GM19351 (cell line): ENCODE data around the gene MYBPC1.
A peak's percentile ranks its signal among the peaks of the same experiment; 100 is the strongest.
"Not testable (repeated sequence)": the region's sequence is repeated elsewhere in the genome, so short reads cannot be mapped to it uniquely, and the experiment has no call there.

Source experiments
- ATAC-seq: cut with Tn5 transposase; IDR thresholded peaks from one replicate; pipeline ENCODE4 v1.9.1; 2021; ENCODE audit warnings: mild to moderate bottlenecking, moderate library complexity; ENCODE audit not compliant: unreplicated experiment

MYBPC1 gene

DNA sequence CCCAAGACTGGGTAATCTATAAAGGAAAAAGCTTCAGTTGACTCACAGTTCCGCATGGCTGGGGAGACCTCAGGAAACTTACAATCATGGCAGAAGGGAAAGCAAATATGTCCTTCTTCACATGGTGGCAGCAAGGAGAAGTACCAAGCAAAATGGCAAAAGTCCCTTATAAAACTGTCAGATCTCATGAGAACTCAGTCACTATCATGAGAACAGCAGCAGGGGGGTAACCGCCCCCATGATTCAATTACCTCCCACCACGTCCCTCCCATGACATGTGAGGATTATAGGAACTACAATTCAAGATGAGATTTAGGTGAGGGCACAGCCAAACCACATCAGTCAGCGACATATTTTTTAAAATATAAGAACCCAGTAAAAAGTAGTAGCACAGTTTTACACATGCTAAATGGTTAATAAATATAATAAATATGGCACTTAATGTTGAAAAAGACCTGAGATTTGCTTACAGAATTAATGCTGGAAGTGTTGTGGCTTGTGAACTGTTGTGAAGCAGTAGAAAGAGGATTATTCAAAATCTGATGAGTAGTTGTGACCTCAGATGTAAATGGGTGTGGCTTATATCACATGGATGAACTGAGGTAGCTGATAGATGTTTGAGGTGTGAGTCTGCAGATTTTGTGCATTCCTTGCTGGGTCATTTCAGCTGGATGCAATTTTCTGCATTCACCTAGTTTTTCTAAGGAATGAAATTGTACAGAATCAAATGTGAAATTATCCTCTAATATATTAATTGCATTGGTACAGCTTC lies 55.8 kb downstream of the MYBPC1 start:
- no peak for ATAC-seq

GRCh38 chr12:101653030-101653429 lies 58.3 kb downstream of the MYBPC1 start:
- ATAC-seq = no peak

DNA sequence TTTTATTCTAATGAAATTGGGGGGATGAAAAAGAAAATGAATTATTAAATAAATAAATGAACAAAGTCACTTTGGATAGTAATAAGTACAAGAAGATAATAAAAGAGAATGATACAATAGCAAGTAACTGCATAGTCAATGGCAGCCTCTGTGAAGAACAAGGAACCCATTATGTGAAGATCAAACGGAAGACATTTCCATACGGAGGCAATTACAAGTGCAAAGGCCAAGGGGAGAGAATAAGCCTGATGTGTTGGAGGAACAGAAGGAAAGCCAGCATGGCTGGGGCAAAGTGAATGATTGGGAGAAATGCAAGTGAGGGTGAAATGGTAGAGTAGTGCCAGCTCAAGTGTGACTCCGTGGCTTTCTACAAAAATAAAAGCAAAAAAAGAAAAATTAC lies 58.7 kb downstream of the MYBPC1 start:
- no peak for ATAC-seq

- no peak for ATAC-seq
These were observed 59.7 kb downstream of the MYBPC1 start for GRCh38 chr12:101654442-101654841.

DNA sequence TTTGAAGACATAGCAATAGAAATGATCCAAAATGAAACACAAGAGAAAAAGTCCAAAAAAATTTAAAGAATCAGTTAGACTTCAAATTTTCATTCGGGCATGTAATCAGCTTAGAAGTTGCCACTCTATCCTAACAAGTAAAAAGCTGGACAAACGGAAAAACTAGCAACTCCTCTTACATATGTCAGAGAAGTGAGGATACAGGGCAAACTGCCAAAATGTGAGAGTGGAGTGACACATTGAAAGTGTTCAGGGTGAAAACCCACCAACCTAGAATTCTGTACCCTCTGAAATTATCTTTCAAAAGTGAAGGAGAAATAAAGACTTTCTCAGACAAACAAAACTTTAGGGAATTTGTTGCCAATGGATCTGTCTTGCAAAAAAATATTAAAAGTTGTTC lies 60.6 kb downstream of the MYBPC1 start:
- no peak for ATAC-seq

GRCh38 chr12:101660662-101661061 lies 65.9 kb downstream of the MYBPC1 start:
- not testable (repeated sequence) for ATAC-seq

DNA sequence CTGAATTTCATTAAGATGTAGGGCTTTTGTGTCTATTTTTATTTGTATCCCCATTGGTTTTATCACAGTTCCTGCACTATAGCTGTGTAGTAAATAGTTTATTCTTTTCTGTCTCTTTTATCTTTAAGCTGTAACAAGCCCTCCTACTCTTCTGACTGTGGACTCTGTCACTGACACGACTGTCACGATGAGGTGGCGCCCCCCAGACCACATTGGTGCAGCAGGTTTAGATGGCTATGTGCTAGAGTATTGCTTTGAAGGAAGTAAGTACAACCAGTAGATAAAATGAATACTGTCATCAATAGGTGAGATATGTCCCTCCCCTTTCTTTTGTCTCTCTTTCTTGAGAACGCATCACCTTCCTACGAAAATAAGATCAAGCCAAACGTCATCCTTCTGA lies 68.5 kb downstream of the MYBPC1 start:
- ATAC-seq = no peak

DNA sequence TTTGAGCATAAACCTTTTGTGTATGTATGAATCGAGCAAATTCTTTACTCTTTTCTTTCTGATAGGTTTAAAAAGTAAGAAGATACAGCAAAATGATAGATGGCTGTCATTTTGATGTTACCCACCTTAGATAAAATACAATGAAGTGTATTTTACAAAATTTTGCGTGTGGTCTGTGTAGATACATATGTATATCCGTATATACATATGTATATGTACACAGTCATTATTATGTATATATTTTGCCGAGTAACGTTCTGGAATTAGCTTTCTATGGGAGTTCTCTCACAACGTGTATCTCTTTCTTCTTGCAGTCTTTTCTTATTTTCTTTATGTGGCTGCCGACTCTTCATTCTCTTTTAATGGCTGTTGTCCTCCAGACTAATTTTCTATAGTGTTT lies 70.2 kb downstream of the MYBPC1 start:
- ATAC-seq = no peak

DNA sequence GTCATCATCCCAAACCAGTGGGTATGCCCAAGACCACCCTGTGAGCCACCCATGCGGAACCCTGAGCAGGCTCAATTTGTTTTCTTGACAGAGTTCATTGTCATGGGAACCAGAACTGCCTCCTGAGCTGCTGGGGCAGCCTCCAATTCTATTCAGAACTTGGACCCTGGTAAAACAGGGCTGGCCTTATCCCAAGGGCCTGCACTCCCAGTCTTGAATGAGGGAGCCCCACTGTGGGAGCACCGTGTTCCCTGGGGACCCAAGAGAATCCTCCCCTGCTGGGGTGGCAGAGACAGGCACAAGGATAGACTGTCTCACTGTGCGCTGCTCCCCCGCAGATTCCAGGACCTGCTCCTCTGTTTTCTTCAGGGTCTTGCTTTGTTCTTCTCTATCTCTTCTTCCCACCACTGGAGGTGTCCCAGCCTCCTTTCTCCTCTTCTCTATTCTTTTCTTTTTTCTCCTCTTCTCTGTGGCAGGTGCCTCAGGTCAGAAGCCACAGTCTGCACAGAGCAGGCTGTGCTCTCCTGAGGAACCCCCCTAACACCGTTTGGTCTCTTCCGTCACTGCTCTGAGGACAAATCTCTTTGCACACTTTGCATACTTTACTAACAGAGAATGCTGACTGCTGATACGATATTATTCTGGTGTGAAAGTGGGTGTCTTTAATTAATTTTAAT lies 71.4 kb downstream of the MYBPC1 start:
- no peak for ATAC-seq

GRCh38 chr12:101667591-101667990 lies 72.8 kb downstream of the MYBPC1 start:
- no peak for ATAC-seq

GRCh38 chr12:101670007-101670671 lies 75.4 kb downstream of the MYBPC1 start:
- peak; percentile 53 for ATAC-seq

DNA sequence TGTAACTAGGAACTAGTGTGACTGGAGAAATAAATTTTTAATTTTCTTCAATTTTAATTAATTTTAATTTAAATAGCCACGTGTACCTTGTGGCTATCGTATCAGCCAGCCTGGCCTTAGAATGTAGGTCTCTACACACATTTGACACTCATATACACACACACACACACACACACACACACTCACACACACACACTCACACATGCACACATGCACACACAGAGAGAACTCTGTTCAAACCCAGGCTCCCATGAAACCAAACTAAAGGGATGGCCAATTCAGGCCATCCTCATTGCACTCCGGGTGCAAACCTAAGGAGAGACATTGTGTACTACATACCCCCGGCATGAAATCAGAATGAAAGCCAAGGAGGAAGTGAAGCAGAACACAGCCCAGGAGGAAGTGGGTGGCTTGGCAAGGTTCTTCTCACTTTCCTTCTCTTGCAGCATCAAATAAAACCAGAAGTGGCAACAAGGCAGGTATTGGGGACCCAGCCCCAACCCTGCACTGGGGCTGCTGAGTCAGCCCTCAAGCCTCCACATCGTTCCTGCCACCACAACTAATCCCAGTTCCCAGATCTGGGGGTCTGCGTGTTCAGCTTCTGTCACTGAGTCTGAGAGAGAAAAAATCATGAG lies 76.5 kb downstream of the MYBPC1 start:
- peak; percentile 87 for ATAC-seq

- ATAC-seq = peak; percentile 8
These were observed 77.1 kb downstream of the MYBPC1 start for GRCh38 chr12:101671833-101672232.

DNA sequence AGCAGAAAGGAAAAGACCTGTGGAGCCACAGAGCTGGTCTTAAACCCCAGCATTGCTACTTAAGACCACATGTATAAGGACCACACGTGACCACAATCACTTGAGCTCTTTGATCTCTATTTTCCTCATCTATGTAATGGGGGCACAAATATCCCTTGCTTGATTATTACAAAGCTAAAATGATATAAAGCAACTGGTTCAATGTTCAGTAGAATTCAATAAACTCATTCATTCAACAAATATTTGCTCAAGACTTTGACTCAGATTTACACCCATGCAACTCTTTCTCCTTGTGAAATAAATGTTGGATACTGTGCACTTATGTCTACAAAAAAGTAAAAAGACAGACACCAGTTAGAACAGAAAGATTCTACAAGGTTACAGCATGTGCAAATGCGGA lies 80.8 kb downstream of the MYBPC1 start:
- ATAC-seq = no peak

GRCh38 chr12:101676497-101676896 lies 81.7 kb downstream of the MYBPC1 start:
- ATAC-seq = not testable (repeated sequence)

DNA sequence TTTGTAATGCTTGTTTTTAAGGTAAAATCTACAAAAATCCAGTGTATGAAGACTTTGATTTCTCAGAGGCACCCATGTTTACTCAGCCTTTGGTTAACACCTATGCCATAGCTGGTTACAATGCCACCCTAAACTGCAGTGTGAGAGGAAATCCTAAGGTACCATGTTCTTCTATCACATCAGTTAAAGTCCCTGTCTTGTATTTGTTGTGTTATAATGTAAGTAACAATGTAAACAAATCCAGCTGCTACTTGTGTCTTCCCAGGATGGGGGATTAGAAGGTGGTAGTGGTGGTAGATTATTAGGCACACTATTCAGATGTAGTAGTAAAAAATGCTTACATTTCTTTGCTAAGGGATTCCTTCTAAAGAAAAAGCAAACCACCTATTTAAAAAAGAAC lies 83.3 kb downstream of the MYBPC1 start:
- ATAC-seq = no peak

GRCh38 chr12:101680240-101680639 lies 85.5 kb downstream of the MYBPC1 start:
- no peak for ATAC-seq

- ATAC-seq = no peak
These were observed 85.9 kb downstream of the MYBPC1 start for GRCh38 chr12:101680647-101681046.

DNA sequence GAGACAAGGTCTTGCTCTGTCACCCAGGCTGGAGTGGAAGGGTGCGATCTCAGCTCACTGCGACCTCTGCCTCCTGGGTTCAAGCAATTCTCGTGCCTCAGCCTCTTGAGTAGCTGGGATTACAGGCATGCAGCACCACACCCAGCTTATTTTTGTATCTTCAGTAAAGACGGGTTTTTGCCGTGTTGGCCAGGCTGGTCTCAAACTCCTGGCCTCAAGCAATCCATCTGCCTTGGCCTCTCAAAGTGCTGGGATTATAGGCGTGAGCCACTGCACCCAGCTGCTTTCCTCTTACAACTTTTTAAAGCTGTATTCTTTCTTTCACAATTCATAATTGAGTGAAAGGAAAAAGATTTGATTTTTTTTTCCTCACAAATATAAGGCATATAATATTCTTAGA lies 86.9 kb downstream of the MYBPC1 start:
- ATAC-seq = not testable (repeated sequence)

DNA sequence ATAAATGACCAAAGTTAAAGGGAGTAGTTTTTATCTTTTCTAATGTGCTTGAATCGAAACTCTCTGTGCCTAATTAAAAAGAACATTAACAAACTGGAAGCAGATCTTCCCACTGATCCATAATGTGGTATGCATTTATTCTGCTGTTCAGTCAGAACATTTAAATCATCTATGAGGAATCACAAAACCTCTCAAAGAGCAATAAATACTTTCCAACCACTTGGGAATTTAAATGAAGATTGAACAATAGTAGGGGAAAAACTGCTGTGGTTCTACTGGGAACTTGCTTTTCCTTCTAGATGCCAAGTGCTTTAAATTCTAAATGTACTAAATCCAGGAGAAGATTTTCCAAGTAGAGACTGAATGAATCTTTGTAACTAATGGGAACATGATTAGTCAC lies 90.3 kb downstream of the MYBPC1 start:
- no peak for ATAC-seq

DNA sequence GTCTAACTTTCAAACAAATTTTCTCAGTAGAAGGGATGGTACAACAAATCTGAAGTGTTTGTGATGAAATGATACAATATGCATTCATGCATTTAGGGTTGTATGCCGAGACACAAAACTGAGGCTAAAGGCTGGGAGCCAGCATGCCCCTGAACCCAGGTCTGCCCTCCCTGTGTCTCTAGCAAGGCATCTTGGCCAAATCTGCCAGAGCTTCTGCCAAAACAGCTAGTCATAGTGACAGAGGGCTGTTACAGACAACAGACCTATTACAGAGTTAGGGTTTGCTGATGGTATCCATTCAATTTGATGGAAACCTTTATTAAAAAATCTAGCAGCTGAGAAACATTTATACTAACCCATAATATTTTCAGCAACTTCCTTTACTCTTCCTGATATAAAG lies 91.4 kb downstream of the MYBPC1 start:
- ATAC-seq = no peak
